Right atrium auricular region (tissue), 2 donors: ENCODE measurements around the gene ZBTB11. TPM values are rescaled to one million over a fixed set of nuclear protein-coding genes. Genes with fewer than 3 reads are reported as not detected.

Experiments
- DNase-seq: peaks from one replicate; pipeline ENCODE4 v3.0.0-alpha.2; 2019; ENCODE audit warnings: low spot score
- H3K27ac ChIP-seq, 2 donors: fragments of 200-600 bp; sonication (generic); 1 replicate in 1 of 2; 2 replicates in 1 of 2; pipeline ENCODE4 v1.5.1; 2016 to 2019
- H3K27me3 ChIP-seq, 2 donors: fragments of 200-600 bp; sonication (generic); one replicate each; pipeline versions ENCODE4 v1.5.1 to v1.6.0; 2017 to 2019
- H3K36me3 ChIP-seq: fragments of 200-600 bp; sonication (generic); one replicate; pipeline ENCODE4 v1.5.1; 2016
- H3K4me1 ChIP-seq, 2 donors: fragments of 200-600 bp; sonication (generic); one replicate each; pipeline versions ENCODE4 v1.5.1 to v1.6.0; 2017 to 2019
- H3K4me3 ChIP-seq, 2 donors: fragments of 200-600 bp; sonication (generic); 1 replicate in 1 of 2; 2 replicates in 1 of 2; pipeline ENCODE4 v1.5.1; 2017 to 2019; ENCODE audit warnings: mild to moderate bottlenecking in 1 of 2, moderate library complexity in 1 of 2
- H3K9me3 ChIP-seq, 2 donors: fragments of 200-600 bp; sonication (generic); one replicate each; pipeline ENCODE4 v1.5.1; 2019
- CTCF ChIP-seq, 2 donors: fragments of 200-600 bp; sonication (generic); IDR thresholded peaks; one replicate each; pipeline ENCODE4 v1.5.1; 2019; ENCODE audit warnings: antibody characterized with exemption in 2 of 2
- total RNA-seq, 2 donors: library from RNA; depleted of rRNA; stranded (reverse); fragments of >200 nt; gene quantifications; one replicate each; pipeline ENCODE4 v1.1.0, GENCODE V29; 2016

ZBTB11 gene
- total RNA-seq, 2 donors from 2014 or later, result 9.8 to 10.4 TPM

GRCh38 chr3:101660714-101661113, 16.2 kb downstream of the ZBTB11 start:
- no peaks in the 10 kb centered on the region for H3K27me3 ChIP-seq
- no peaks in the 10 kb centered on the region for H3K4me1 ChIP-seq
- TF ChIP-seq CTCF (IDR thresholded peaks at IDR 0.05), result no peak
- no peak for DNase-seq
- H3K36me3 ChIP-seq, result peaks cover 78% of the 10 kb centered on the region
- no peak overlapping the region for H3K27ac ChIP-seq
- no peaks in the 10 kb centered on the region for H3K9me3 ChIP-seq
- H3K4me3 ChIP-seq, result no peak overlapping the region

- no peaks in the 10 kb centered on the region for H3K9me3 ChIP-seq
- H3K36me3 ChIP-seq, result peaks cover 92% of the 10 kb centered on the region
- H3K4me1 ChIP-seq, result no peaks in the 10 kb centered on the region
- DNase-seq, result no peak
- no peak overlapping the region for H3K27ac ChIP-seq
- no peak for TF ChIP-seq CTCF (IDR thresholded peaks at IDR 0.05)
- no peak overlapping the region for H3K4me3 ChIP-seq
- no peaks in the 10 kb centered on the region for H3K27me3 ChIP-seq
These were observed 20.3 kb downstream of the ZBTB11 start for GRCh38 chr3:101656651-101657050.

GRCh38 chr3:101646726-101647125, 30.2 kb downstream of the ZBTB11 start:
- no peak for DNase-seq
- Histone ChIP-seq H3K4me3 (no peak overlapping the region), H3K27me3 (no peaks in the 10 kb centered on the region), H3K4me1 (no peaks in the 10 kb centered on the region), H3K9me3 (no peaks in the 10 kb centered on the region), H3K36me3 (peaks cover 26% of the 10 kb centered on the region), H3K27ac (no peak overlapping the region)
- no peak for TF ChIP-seq CTCF (IDR thresholded peaks at IDR 0.05)

- H3K4me3 ChIP-seq, result no peak overlapping the region
- no peaks in the 10 kb centered on the region for H3K27me3 ChIP-seq
- H3K4me1 ChIP-seq, result no peaks in the 10 kb centered on the region
- TF ChIP-seq CTCF (IDR thresholded peaks at IDR 0.05), result no peak
- H3K27ac ChIP-seq, result no peak overlapping the region
- H3K36me3 ChIP-seq, result peaks cover 8% of the 10 kb centered on the region
- H3K9me3 ChIP-seq, result no peaks in the 10 kb centered on the region
- DNase-seq, result no peak
These were observed 32.9 kb downstream of the ZBTB11 start for GRCh38 chr3:101643861-101644613.

- Histone ChIP-seq H3K4me1 (no peaks in the 10 kb centered on the region), H3K36me3 (no peaks in the 10 kb centered on the region), H3K4me3 (no peak overlapping the region), H3K27ac (no peak overlapping the region), H3K27me3 (no peaks in the 10 kb centered on the region), H3K9me3 (no peaks in the 10 kb centered on the region)
- no peak for TF ChIP-seq CTCF (IDR thresholded peaks at IDR 0.05)
- peak; percentile 11 for DNase-seq
These were observed 33.7 kb downstream of the ZBTB11 start for GRCh38 chr3:101643009-101643844.
